Neural progenitor cell (in vitro differentiated cells): Measurements from ENCODE around the gene SDK1. TPM values are rescaled to one million over a fixed set of nuclear protein-coding genes. Genes with fewer than 3 reads are reported as not detected.

Source experiments
- DNase-seq: peaks from one replicate; pipeline ENCODE4 v3.0.0-alpha.2; 2016; ENCODE audit warnings: low spot score
- H2AFZ ChIP-seq: fragments of 200-600 bp; sonication (generic); replicated peaks from 2 replicates; pipeline ENCODE4 v1.6.1; 2016; ENCODE audit warnings: antibody characterized with exemption
- H3F3A ChIP-seq: fragments of 200-600 bp; sonication (generic); 2 replicates; pipeline ENCODE4 v1.6.1; 2016; ENCODE audit warnings: antibody characterized with exemption, low read depth
- H3K27ac ChIP-seq: fragments of 200-600 bp; sonication (generic); 2 replicates; pipeline ENCODE4 v1.5.1; 2016; ENCODE audit warnings: mild to moderate bottlenecking
- H3K27me3 ChIP-seq: fragments of 200-600 bp; sonication (generic); 2 replicates; pipeline ENCODE4 v1.6.1; 2016; ENCODE audit warnings: mild to moderate bottlenecking, moderate library complexity
- H3K36me3 ChIP-seq: fragments of 200-600 bp; sonication (generic); 2 replicates; pipeline ENCODE4 v1.5.1; 2016
- H3K4me1 ChIP-seq: fragments of 200-600 bp; sonication (generic); 2 replicates; pipeline ENCODE4 v1.6.1; 2016; ENCODE audit warnings: mixed run types
- H3K4me2 ChIP-seq: fragments of 200-600 bp; sonication (generic); 2 replicates; pipeline ENCODE4 v1.6.1; 2016
- H3K4me3 ChIP-seq: fragments of 200-600 bp; sonication (generic); 2 replicates; pipeline ENCODE4 v1.5.1; 2016
- H3K79me2 ChIP-seq: fragments of 200-600 bp; sonication (generic); 2 replicates; pipeline ENCODE4 v1.6.1; 2016; ENCODE audit warnings: low read depth
- H3K9ac ChIP-seq: fragments of 200-600 bp; sonication (generic); 2 replicates; pipeline ENCODE4 v1.6.1; 2016
- H3K9me3 ChIP-seq: fragments of 200-600 bp; sonication (generic); 2 replicates; pipeline ENCODE4 v1.5.1; 2016; ENCODE audit warnings: low read depth
- H4K20me1 ChIP-seq: fragments of 200-600 bp; sonication (generic); 2 replicates; pipeline ENCODE4 v1.6.1; 2016; ENCODE audit warnings: low read depth
- H3K27ac Mint-ChIP-seq: 3 replicates; pipeline ENCODE4 v1.8.0; 2021; ENCODE audit warnings: mixed read lengths
- H3K27me3 Mint-ChIP-seq: 2 replicates; pipeline ENCODE4 v1.8.0; 2022; ENCODE audit warnings: low read depth, mild to moderate bottlenecking, inconsistent platforms, moderate library complexity, mixed read lengths; ENCODE audit not compliant: insufficient read depth
- H3K36me3 Mint-ChIP-seq: 3 replicates; pipeline ENCODE4 v1.8.0; 2021; ENCODE audit warnings: mixed read lengths
- H3K4me1 Mint-ChIP-seq: 3 replicates; pipeline ENCODE4 v1.8.0; 2021; ENCODE audit warnings: mixed read lengths
- H3K4me3 Mint-ChIP-seq: 3 replicates; pipeline ENCODE4 v1.8.0; 2021; ENCODE audit warnings: mild to moderate bottlenecking, moderate library complexity, mixed read lengths
- H3K9me3 Mint-ChIP-seq: 3 replicates; pipeline ENCODE4 v1.8.0; 2020; ENCODE audit warnings: mixed read lengths
- EZH2 ChIP-seq: fragments of 200-600 bp; sonication (generic); IDR thresholded peaks from 2 replicates; pipeline ENCODE4 v1.6.1; 2017; ENCODE audit warnings: antibody characterized with exemption, mild to moderate bottlenecking, moderate library complexity
- EZH2phosphoT487 ChIP-seq: fragments of 200-600 bp; sonication (generic); IDR thresholded peaks from 2 replicates; pipeline ENCODE4 v1.6.1; 2017; ENCODE audit warnings: antibody characterized with exemption
- total RNA-seq: library from RNA; depleted of rRNA; stranded (reverse); fragments of >200 nt; gene quantifications from 2 replicates; pipeline ENCODE4 v1.2.3, GENCODE V29; 2015; ENCODE audit warnings: low replicate concordance
- TF ChIP-seq, protein P1 (sequence below): fragments of 200-600 bp; sonication (generic); IDR thresholded peaks from 2 replicates; pipeline ENCODE4 v1.5.1; 2017; ENCODE audit warnings: antibody characterized with exemption, mild to moderate bottlenecking

Gene SDK1
- total RNA-seq, 1 donor from 2014 or later = 4.9 TPM

DNA sequence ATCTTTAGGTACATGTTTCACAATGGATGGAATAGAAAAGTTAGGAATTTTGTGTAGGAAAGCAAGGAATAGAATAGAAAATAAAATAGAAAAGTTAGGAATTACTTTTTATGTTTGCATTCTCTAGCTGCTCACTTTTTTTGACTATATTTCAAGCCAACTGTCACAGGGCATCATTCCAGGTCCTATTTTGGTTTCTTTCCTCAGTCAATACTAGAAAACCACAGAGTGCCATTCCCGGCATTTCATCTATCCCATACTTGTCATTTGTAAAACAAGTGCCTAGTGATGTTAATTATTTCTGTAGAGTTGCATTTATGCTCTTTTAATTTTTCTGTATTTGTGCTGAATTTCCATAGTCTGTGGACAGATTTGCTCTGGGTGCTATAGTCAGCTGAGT, 66.2 kb downstream of the SDK1 start:
- peaks cover 11% of the 10 kb centered on the region for H3K9me3 Mint-ChIP-seq
- Histone ChIP-seq H4K20me1 (no peaks in the 10 kb centered on the region), H2AFZ (no peak overlapping the region), H3K79me2 (no peaks in the 10 kb centered on the region), H3K4me2 (no peak overlapping the region), H3F3A (no peaks in the 10 kb centered on the region), H3K4me3 (no peak overlapping the region), H3K4me1 (no peaks in the 10 kb centered on the region), H3K9ac (no peak overlapping the region), H3K27me3 (no peaks in the 10 kb centered on the region), H3K27ac (no peak overlapping the region), H3K36me3 (no peaks in the 10 kb centered on the region), H3K9me3 (no peaks in the 10 kb centered on the region)
- TF ChIP-seq EZH2 (no peak), EZH2phosphoT487 (no peak)
- TF ChIP-seq, protein P1, sequence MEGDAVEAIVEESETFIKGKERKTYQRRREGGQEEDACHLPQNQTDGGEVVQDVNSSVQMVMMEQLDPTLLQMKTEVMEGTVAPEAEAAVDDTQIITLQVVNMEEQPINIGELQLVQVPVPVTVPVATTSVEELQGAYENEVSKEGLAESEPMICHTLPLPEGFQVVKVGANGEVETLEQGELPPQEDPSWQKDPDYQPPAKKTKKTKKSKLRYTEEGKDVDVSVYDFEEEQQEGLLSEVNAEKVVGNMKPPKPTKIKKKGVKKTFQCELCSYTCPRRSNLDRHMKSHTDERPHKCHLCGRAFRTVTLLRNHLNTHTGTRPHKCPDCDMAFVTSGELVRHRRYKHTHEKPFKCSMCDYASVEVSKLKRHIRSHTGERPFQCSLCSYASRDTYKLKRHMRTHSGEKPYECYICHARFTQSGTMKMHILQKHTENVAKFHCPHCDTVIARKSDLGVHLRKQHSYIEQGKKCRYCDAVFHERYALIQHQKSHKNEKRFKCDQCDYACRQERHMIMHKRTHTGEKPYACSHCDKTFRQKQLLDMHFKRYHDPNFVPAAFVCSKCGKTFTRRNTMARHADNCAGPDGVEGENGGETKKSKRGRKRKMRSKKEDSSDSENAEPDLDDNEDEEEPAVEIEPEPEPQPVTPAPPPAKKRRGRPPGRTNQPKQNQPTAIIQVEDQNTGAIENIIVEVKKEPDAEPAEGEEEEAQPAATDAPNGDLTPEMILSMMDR = no peak
- no peak overlapping the region for H3K4me3 Mint-ChIP-seq
- peaks cover 6% of the 10 kb centered on the region for H3K4me1 Mint-ChIP-seq
- DNase-seq = no peak
- no peaks in the 10 kb centered on the region for H3K27me3 Mint-ChIP-seq
- H3K36me3 Mint-ChIP-seq = peaks cover 5% of the 10 kb centered on the region
- no peak overlapping the region for H3K27ac Mint-ChIP-seq

DNA sequence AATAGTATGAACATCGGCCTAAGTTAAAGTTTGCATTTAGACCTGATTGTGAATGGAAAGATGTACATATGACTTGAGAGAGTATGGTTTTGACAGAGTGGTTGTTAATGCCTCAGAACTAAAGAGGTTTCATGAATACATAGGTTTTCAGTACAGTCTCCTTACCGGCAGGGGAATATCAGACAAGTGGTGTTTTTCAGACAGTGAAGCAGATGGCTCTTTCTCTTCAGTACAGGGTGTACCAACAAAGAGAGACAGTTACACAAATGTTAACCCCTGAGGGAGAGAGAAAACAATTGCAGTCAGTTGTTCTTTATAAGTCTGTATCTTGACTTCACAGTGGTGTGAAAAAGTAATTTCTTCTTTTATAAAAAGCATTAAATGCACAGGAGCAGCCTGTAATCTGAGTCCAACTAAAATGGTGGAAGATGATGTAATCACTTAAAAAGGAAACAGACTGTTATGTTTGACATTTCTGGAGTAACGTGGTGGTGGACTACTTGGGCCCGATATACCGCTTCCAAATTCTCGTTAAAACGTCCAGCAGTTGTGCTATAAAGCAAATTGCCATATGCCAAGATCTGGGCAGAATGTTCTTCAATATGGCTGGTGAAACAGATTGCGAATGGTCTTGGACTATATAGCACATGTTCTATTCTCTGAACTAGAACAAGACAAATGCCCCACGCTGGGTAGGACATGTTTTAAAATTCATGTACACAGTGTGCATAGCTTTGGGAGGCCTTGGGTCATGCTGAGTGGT, 69.2 kb downstream of the SDK1 start:
- Histone ChIP-seq H3K4me3 (no peak overlapping the region), H3K9ac (no peak overlapping the region), H3K9me3 (no peaks in the 10 kb centered on the region), H2AFZ (no peak overlapping the region), H3K36me3 (no peaks in the 10 kb centered on the region), H3K4me1 (no peaks in the 10 kb centered on the region), H4K20me1 (no peaks in the 10 kb centered on the region), H3K27me3 (no peaks in the 10 kb centered on the region), H3K27ac (no peak overlapping the region), H3K79me2 (no peaks in the 10 kb centered on the region), H3F3A (no peaks in the 10 kb centered on the region), H3K4me2 (no peak overlapping the region)
- Mint-ChIP-seq H3K27me3 (no peaks in the 10 kb centered on the region), H3K36me3 (no peaks in the 10 kb centered on the region), H3K27ac (no peak overlapping the region), H3K9me3 (peaks cover 2% of the 10 kb centered on the region), H3K4me3 (no peak overlapping the region), H3K4me1 (peaks cover 6% of the 10 kb centered on the region)
- DNase-seq = no peak
- TF ChIP-seq, protein P1 = no peak
- TF ChIP-seq EZH2 (no peak), EZH2phosphoT487 (no peak)

DNA sequence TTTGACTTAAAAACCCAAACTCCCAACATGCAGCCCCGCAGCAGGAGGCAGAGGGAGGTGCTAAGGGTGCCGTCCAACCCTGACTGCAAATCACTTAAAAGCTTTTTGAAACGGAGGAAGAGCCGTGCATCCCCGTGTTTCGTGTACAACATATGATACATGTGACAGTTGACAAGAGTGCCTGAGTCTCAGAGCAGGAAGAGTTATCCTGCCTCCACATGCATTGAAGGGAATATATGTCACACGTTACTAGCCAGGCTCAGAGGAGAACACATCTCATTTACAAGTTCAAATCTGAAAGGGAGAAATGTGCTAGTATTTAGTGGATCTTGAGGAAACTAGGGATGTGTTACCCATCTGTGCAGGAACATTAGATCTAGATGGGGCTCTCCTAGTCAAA, 69.9 kb downstream of the SDK1 start:
- Histone ChIP-seq H3K4me2 (no peak overlapping the region), H3K9ac (no peak overlapping the region), H3K36me3 (no peaks in the 10 kb centered on the region), H3K4me3 (no peak overlapping the region), H3F3A (no peaks in the 10 kb centered on the region), H3K79me2 (no peaks in the 10 kb centered on the region), H3K9me3 (no peaks in the 10 kb centered on the region), H4K20me1 (no peaks in the 10 kb centered on the region), H3K4me1 (no peaks in the 10 kb centered on the region), H3K27ac (no peak overlapping the region), H3K27me3 (no peaks in the 10 kb centered on the region), H2AFZ (no peak overlapping the region)
- H3K27ac Mint-ChIP-seq = no peak overlapping the region
- H3K4me3 Mint-ChIP-seq = no peak overlapping the region
- no peak for DNase-seq
- TF ChIP-seq EZH2phosphoT487 = no peak
- TF ChIP-seq, protein P1 = no peak
- TF ChIP-seq EZH2 = no peak
- H3K36me3 Mint-ChIP-seq = no peaks in the 10 kb centered on the region
- H3K27me3 Mint-ChIP-seq = no peaks in the 10 kb centered on the region
- peaks cover 6% of the 10 kb centered on the region for H3K4me1 Mint-ChIP-seq
- peaks cover under 1% of the 10 kb centered on the region for H3K9me3 Mint-ChIP-seq
